ENCODE results near the gene KCNG4.

DNA sequence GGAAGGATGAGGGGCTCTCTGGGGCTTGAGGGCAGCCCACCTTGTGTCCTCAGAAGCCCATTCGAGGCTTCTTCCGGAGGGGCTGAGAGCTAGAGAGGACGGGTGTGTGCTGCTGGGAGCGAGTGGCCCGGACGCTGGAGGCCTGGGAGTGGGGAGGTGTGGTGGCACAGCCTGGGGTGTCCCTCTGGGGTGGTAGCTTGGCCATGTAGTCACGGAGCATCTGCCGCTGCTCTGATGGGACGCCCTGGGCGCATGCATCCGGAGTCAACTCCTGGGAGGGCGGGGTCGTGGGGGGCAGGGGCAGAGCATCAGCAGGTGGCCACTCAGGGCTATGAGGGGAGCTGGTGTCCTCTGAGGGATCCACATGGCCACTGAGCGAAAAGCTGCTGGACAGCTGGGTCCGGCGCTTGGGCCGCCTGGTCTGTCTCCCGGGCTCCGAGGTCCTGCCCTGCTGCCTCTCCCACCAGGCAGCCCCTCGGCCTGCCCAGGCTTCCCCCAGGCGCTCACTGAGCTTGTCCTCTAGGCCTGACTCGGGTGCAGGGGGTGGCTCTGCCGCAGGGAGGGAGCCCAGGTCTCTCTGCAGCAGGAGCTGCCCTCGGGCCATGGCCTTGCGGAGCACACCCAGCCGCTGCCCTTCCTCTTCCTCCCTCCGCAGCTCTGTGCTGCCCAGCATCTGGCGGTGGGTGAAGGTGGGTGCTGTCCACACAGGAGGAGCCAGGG, 60.8 kb downstream of the KCNG4 start:
- TF ChIP-seq POLR2AphosphoS5 (IDR thresholded peaks at IDR 0.05; ENCODE audit: low read depth, low read length) (no peak), POLR2A (IDR thresholded peaks at IDR 0.05; ENCODE audit: low read depth, low read length) (no peak), POU2F2 (IDR thresholded peaks at IDR 0.05; ENCODE audit: low read depth, low read length) (no peak), PAX5 (IDR thresholded peaks at IDR 0.05; ENCODE audit: insufficient read depth, low read length, severe bottlenecking) (no peak), SPI1 (IDR thresholded peaks at IDR 0.05; ENCODE audit: low read depth, low read length) (no peak), TAF1 (IDR thresholded peaks at IDR 0.05; ENCODE audit: low read depth, low read length) (no peak)
